Lower leg skin (tissue), 3 donors: Measurements from ENCODE around the gene CTRB1.

Experiments used
- POLR2A ChIP-seq, 2 donors: fragments of 450-650 bp; IDR thresholded peaks; one replicate each; pipeline ENCODE4 v1.6.1; 2016 to 2017; ENCODE audit warnings: antibody characterized with exemption in 2 of 2, mild to moderate bottlenecking in 1 of 2, moderate library complexity in 1 of 2
- TF ChIP-seq, protein P1 (sequence below), 3 donors: fragments of 450-650 bp; IDR thresholded peaks; one replicate each; pipeline ENCODE4 v1.5.1; 2016; ENCODE audit warnings: antibody characterized with exemption in 3 of 3, mild to moderate bottlenecking in 3 of 3, moderate library complexity in 2 of 3

DNA sequence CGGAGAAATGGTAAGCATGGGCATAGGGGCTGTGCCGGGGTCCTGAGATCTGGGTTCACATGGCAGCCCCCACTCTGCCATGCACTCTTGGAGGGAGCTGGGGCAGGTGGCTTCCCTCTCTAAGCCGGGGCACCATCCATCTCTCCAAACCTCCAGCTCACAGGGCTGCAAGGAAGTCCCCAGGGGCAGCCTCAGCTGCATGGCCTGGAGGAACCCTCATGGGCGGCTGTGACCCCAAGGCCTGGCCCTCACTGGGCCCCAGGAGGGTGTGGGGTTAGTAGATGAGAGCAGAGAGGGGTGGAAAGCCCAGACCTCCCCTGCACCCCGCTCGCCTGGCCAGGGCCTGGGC is 14.4 kb upstream of the CTRB1 start:
- no peak for TF ChIP-seq POLR2A (IDR thresholded peaks at IDR 0.05)
- TF ChIP-seq, protein P1, sequence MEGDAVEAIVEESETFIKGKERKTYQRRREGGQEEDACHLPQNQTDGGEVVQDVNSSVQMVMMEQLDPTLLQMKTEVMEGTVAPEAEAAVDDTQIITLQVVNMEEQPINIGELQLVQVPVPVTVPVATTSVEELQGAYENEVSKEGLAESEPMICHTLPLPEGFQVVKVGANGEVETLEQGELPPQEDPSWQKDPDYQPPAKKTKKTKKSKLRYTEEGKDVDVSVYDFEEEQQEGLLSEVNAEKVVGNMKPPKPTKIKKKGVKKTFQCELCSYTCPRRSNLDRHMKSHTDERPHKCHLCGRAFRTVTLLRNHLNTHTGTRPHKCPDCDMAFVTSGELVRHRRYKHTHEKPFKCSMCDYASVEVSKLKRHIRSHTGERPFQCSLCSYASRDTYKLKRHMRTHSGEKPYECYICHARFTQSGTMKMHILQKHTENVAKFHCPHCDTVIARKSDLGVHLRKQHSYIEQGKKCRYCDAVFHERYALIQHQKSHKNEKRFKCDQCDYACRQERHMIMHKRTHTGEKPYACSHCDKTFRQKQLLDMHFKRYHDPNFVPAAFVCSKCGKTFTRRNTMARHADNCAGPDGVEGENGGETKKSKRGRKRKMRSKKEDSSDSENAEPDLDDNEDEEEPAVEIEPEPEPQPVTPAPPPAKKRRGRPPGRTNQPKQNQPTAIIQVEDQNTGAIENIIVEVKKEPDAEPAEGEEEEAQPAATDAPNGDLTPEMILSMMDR (IDR thresholded peaks at IDR 0.05), result no peak
